Neural cell (in vitro differentiated cells): Measurements from ENCODE around the gene SNX7. TPM values are rescaled to one million over a fixed set of nuclear protein-coding genes. Genes with fewer than 3 reads are reported as not detected.

Source experiments
- H2AFZ ChIP-seq: fragments of 200-600, 300-800 bp; sonication (generic), shearing (Covaris generic); 2 replicates; pipeline ENCODE4 v1.6.0; 2014; ENCODE audit warnings: low read depth, mild to moderate bottlenecking, antibody characterized with exemption, low read length, moderate library complexity
- H3F3A ChIP-seq: fragments of 200-600 bp; shearing (Covaris generic); 2 replicates; pipeline ENCODE4 v1.6.1; 2016; ENCODE audit warnings: mild to moderate bottlenecking, moderate library complexity, mixed read lengths, antibody characterized with exemption, low read length; ENCODE audit not compliant: insufficient read depth, poor library complexity, severe bottlenecking
- H3K27ac ChIP-seq: fragments of 200-600, 300-800 bp; sonication (generic), shearing (Covaris generic); 2 replicates; pipeline ENCODE4 v1.5.1; 2014; ENCODE audit warnings: mild to moderate bottlenecking, low read length, moderate library complexity
- H3K27me3 ChIP-seq: fragments of 300-800, 200-600 bp; sonication (generic), shearing (Covaris generic); 2 replicates; pipeline ENCODE4 v1.6.0; 2014; ENCODE audit warnings: mild to moderate bottlenecking, low read depth, low read length, moderate library complexity; ENCODE audit not compliant: insufficient read depth
- H3K36me3 ChIP-seq: fragments of 300-800, 200-600 bp; sonication (generic), shearing (Covaris generic); 2 replicates; pipeline ENCODE4 v1.5.1; 2014; ENCODE audit warnings: mild to moderate bottlenecking, antibody characterized with exemption, low read length, moderate library complexity; ENCODE audit not compliant: insufficient read depth
- H3K4me2 ChIP-seq: fragments of 300-800, 200-600 bp; sonication (generic), shearing (Covaris generic); 2 replicates; pipeline ENCODE4 v1.6.0; 2014; ENCODE audit warnings: mild to moderate bottlenecking, low read length
- H3K4me3 ChIP-seq: fragments of 300-800, 200-600 bp; sonication (generic), shearing (Covaris generic); 2 replicates; pipeline ENCODE4 v1.5.1; 2014; ENCODE audit warnings: mild to moderate bottlenecking, low read length, moderate library complexity
- H3K79me2 ChIP-seq: fragments of 200-600 bp; shearing (Covaris generic); replicated peaks from 2 replicates; pipeline ENCODE4 v1.6.0; 2014; ENCODE audit warnings: mild to moderate bottlenecking, low read length, moderate library complexity; ENCODE audit not compliant: insufficient read depth
- H3K9ac ChIP-seq: fragments of 300-800, 200-600 bp; sonication (generic), shearing (Covaris generic); 2 replicates; pipeline ENCODE4 v1.6.1; 2016; ENCODE audit warnings: mild to moderate bottlenecking, low read length, mixed read lengths
- H3K9me2 ChIP-seq: fragments of 200-600 bp; shearing (Covaris generic); 2 replicates; pipeline ENCODE4 v1.6.1; 2016; ENCODE audit warnings: mild to moderate bottlenecking, low read length, mixed read lengths; ENCODE audit not compliant: insufficient read depth
- H3K9me3 ChIP-seq: fragments of 200-600, 300-800 bp; sonication (generic), shearing (Covaris generic); 2 replicates; pipeline ENCODE4 v1.6.1; 2016; ENCODE audit warnings: mild to moderate bottlenecking, mixed run types, low read length, moderate library complexity, mixed read lengths
- H4K20me1 ChIP-seq: fragments of 200-600 bp; shearing (Covaris generic); 2 replicates; pipeline ENCODE4 v1.6.1; 2016; ENCODE audit warnings: mild to moderate bottlenecking, mixed run types; ENCODE audit not compliant: insufficient read depth
- EP300 ChIP-seq: fragments of 450-650 bp; conservative IDR thresholded peaks from 2 replicates; pipeline ENCODE4 v1.6.1; 2014; ENCODE audit warnings: antibody characterized with exemption, mild to moderate bottlenecking, moderate library complexity; ENCODE audit not compliant: poor library complexity, severe bottlenecking
- EZH2 ChIP-seq: fragments of 200-600, 300-800 bp; shearing (Covaris generic), sonication (generic); IDR thresholded peaks from 2 replicates; pipeline ENCODE4 v1.6.1; 2014; ENCODE audit warnings: antibody characterized with exemption, low read length, borderline replicate concordance, mild to moderate bottlenecking; ENCODE audit not compliant: insufficient read depth, poor library complexity, severe bottlenecking
- MXI1 ChIP-seq: fragments of 450-650 bp; conservative IDR thresholded peaks from 2 replicates; pipeline ENCODE4 v1.6.1; 2014; ENCODE audit warnings: antibody characterized with exemption, mild to moderate bottlenecking; ENCODE audit not compliant: poor library complexity, severe bottlenecking
- POLR2AphosphoS5 ChIP-seq: IDR thresholded peaks from 2 replicates; pipeline ENCODE4 v1.6.1; 2012
- RAD21 ChIP-seq: fragments of 450-650 bp; conservative IDR thresholded peaks from 2 replicates; pipeline ENCODE4 v1.6.1; 2014; ENCODE audit warnings: antibody characterized with exemption, mild to moderate bottlenecking, moderate library complexity
- SMC3 ChIP-seq: fragments of 450-650 bp; conservative IDR thresholded peaks from 2 replicates; pipeline ENCODE4 v1.6.1; 2014; ENCODE audit warnings: antibody characterized with exemption, mild to moderate bottlenecking, moderate library complexity; ENCODE audit not compliant: poor library complexity
- TAF1 ChIP-seq: IDR thresholded peaks from 2 replicates; pipeline ENCODE4 v1.6.1; 2012; ENCODE audit warnings: low read depth
- polyA plus RNA-seq: library from polyadenylated mRNA; depleted of rRNA; stranded (reverse); fragments of >200 nt; gene quantifications from 2 replicates; pipeline ENCODE4 v1.2.3, GENCODE V29; 2014
- TF ChIP-seq, protein P1 (sequence below): fragments of 450-650 bp; IDR thresholded peaks from 2 replicates; pipeline ENCODE4 v1.5.1; 2014; ENCODE audit warnings: antibody characterized with exemption, mild to moderate bottlenecking, moderate library complexity; ENCODE audit not compliant: poor library complexity, severe bottlenecking
- TF ChIP-seq, protein P2 (sequence below): IDR thresholded peaks from 2 replicates; pipeline ENCODE4 v1.6.1; 2012; ENCODE audit warnings: borderline replicate concordance

Gene SNX7
- polyA plus RNA-seq, 1 donor from 2014 or later, result 7.5 TPM

DNA sequence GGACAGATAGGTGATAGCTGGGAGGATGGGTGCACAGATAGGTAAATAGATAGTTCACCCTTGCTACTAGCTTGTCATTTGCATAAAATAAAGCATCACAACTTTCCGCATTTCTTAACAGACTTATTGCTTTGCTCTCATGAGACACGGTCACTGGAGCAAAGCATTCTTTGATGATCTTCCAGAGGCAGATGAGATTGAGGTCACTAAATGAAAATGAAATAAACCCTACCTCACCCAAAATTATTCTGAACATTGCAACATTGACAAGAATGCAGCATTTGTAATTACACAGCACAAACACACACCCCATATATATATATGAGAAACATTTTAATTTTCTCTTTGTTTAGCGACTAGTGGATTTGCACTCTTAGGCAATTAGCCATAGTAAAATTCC, 107.6 kb downstream of the SNX7 start:
- Histone ChIP-seq H4K20me1 (no peaks in the 10 kb centered on the region), H3K4me2 (no peak overlapping the region), H3K79me2 (no peaks in the 10 kb centered on the region), H3F3A (no peaks in the 10 kb centered on the region), H3K27ac (no peak overlapping the region), H3K9ac (no peak overlapping the region), H3K9me3 (no peaks in the 10 kb centered on the region), H2AFZ (no peak overlapping the region), H3K27me3 (no peaks in the 10 kb centered on the region), H3K36me3 (no peaks in the 10 kb centered on the region), H3K9me2 (no peaks in the 10 kb centered on the region), H3K4me3 (no peak overlapping the region)
- TF ChIP-seq SMC3 (no peak), POLR2AphosphoS5 (no peak)
- TF ChIP-seq, protein P1, sequence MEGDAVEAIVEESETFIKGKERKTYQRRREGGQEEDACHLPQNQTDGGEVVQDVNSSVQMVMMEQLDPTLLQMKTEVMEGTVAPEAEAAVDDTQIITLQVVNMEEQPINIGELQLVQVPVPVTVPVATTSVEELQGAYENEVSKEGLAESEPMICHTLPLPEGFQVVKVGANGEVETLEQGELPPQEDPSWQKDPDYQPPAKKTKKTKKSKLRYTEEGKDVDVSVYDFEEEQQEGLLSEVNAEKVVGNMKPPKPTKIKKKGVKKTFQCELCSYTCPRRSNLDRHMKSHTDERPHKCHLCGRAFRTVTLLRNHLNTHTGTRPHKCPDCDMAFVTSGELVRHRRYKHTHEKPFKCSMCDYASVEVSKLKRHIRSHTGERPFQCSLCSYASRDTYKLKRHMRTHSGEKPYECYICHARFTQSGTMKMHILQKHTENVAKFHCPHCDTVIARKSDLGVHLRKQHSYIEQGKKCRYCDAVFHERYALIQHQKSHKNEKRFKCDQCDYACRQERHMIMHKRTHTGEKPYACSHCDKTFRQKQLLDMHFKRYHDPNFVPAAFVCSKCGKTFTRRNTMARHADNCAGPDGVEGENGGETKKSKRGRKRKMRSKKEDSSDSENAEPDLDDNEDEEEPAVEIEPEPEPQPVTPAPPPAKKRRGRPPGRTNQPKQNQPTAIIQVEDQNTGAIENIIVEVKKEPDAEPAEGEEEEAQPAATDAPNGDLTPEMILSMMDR, result no peak
- TF ChIP-seq, protein P2, sequence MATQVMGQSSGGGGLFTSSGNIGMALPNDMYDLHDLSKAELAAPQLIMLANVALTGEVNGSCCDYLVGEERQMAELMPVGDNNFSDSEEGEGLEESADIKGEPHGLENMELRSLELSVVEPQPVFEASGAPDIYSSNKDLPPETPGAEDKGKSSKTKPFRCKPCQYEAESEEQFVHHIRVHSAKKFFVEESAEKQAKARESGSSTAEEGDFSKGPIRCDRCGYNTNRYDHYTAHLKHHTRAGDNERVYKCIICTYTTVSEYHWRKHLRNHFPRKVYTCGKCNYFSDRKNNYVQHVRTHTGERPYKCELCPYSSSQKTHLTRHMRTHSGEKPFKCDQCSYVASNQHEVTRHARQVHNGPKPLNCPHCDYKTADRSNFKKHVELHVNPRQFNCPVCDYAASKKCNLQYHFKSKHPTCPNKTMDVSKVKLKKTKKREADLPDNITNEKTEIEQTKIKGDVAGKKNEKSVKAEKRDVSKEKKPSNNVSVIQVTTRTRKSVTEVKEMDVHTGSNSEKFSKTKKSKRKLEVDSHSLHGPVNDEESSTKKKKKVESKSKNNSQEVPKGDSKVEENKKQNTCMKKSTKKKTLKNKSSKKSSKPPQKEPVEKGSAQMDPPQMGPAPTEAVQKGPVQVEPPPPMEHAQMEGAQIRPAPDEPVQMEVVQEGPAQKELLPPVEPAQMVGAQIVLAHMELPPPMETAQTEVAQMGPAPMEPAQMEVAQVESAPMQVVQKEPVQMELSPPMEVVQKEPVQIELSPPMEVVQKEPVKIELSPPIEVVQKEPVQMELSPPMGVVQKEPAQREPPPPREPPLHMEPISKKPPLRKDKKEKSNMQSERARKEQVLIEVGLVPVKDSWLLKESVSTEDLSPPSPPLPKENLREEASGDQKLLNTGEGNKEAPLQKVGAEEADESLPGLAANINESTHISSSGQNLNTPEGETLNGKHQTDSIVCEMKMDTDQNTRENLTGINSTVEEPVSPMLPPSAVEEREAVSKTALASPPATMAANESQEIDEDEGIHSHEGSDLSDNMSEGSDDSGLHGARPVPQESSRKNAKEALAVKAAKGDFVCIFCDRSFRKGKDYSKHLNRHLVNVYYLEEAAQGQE, result no peak

DNA sequence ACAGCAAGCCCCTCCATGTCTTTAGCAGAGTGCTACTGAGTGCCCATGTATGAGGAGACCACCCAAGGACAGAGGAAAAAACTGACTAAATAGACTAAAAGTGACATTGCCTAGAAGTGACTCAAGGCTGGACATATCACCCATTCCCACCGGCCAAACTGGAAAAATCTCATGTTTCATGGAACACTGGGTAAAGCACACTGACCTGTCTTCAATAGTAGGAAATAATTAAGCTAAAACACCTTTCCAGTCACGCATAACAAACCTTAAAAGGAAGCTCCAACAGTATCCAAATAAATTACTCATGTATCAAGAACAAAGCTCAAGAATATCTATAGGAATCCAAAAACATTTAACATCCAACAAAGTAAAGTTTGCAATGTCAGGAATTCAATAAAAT, 120.4 kb downstream of the SNX7 start:
- no peaks in the 10 kb centered on the region for H3K9me3 ChIP-seq
- TF ChIP-seq POLR2AphosphoS5, result no peak

DNA sequence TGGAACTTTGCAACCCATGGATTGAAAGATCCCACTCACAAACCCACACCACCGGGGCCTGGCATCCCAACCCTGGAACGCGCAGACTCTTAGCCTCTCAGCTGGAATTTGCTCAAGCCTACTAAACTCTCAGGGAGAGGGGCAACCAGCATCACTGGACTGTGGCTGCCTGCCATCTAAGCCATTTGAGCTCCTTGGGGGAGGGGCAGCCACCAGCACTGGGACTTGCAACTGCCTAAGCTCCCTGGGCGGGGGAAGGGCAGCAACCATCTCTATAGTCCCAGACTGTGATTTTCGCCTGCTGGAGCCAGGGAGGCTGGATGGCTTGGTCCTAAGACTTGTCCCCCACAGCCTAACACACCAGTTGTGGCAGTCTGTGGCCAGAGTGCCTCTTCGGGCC, 122.3 kb downstream of the SNX7 start:
- Histone ChIP-seq H3K27ac (no peak overlapping the region), H3K4me2 (no peak overlapping the region), H3K79me2 (no peaks in the 10 kb centered on the region), H3K27me3 (no peaks in the 10 kb centered on the region), H3K9me3 (no peaks in the 10 kb centered on the region), H4K20me1 (no peaks in the 10 kb centered on the region), H2AFZ (no peak overlapping the region), H3K36me3 (no peaks in the 10 kb centered on the region), H3F3A (no peaks in the 10 kb centered on the region), H3K9ac (no peak overlapping the region), H3K4me3 (no peak overlapping the region), H3K9me2 (no peaks in the 10 kb centered on the region)
- TF ChIP-seq TAF1 (no peak), EP300 (no peak), RAD21 (no peak), EZH2 (no peak), MXI1 (no peak), POLR2AphosphoS5 (no peak), SMC3 (no peak)
- TF ChIP-seq, protein P1, result no peak
- TF ChIP-seq, protein P2, result no peak

More for the DNA sequence above, 120.4 kb downstream of the SNX7 start:
- no peak overlapping the region for H2AFZ ChIP-seq
- H3F3A ChIP-seq, result no peaks in the 10 kb centered on the region
- H3K9me2 ChIP-seq, result no peaks in the 10 kb centered on the region
- H3K27me3 ChIP-seq, result no peaks in the 10 kb centered on the region
- no peak overlapping the region for H3K27ac ChIP-seq
- no peaks in the 10 kb centered on the region for H3K79me2 ChIP-seq
- no peak overlapping the region for H3K4me3 ChIP-seq
- no peaks in the 10 kb centered on the region for H3K36me3 ChIP-seq
- no peaks in the 10 kb centered on the region for H4K20me1 ChIP-seq
- no peak overlapping the region for H3K9ac ChIP-seq
- H3K4me2 ChIP-seq, result no peak overlapping the region
